GM18870 (cell line): Measurements from ENCODE around the gene ENDOU.

Source experiments
- ATAC-seq: cut with Tn5 transposase; IDR thresholded peaks from one replicate; pipeline ENCODE4 v1.9.1; 2021; ENCODE audit warnings: moderate library complexity; ENCODE audit not compliant: unreplicated experiment

Gene ENDOU

GRCh38 chr12:47757840-47758583 lies 32.7 kb upstream of the ENDOU start:
- no peak for ATAC-seq

DNA sequence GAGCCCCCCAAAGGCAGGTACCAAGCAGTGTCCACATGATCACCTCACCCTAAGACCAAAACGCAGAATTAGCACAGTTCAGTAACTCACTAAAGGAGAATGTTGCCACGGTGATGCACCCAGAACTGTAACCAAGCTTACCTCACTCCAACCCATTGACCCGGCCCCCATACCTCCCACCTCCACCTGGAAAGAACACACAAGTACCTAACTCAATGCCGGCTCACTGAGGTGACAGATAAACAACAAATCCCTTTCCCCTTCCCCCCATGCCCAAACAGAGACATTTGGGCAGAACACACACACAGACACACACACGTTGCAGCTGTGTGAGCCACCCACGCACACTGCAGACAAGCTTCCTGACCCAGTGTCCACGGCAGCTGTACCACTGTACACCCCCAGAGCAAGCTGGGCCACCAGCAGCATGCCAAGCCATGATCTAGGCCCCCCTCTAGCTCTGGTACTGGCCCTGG lies 32.1 kb upstream of the ENDOU start:
- no peak for ATAC-seq

- peak; percentile 82 for ATAC-seq
Observed at GRCh38 chr12:47755655-47756562, 30.6 kb upstream of the ENDOU start.

DNA sequence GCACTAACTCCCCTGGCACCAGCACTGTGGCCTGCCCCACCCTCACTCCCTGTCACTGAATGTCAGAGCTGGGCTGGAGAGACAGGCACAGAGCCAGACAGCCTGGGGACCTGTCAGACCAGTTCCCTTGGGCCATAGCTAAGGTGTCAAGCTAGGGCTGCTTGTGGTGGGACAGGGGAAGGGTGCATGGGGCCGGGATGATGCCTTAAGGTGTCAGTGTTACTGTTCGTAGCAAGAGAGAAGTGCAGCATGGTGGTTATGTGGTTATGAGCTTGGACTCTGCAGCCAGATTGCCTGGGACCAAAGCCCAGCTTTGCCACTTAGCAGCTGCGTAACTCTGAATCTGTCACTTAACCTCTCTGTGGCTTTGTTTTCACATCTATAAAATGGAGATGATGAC lies 29.6 kb upstream of the ENDOU start:
- ATAC-seq = no peak

GRCh38 chr12:47754126-47754525 lies 28.8 kb upstream of the ENDOU start:
- no peak for ATAC-seq

DNA sequence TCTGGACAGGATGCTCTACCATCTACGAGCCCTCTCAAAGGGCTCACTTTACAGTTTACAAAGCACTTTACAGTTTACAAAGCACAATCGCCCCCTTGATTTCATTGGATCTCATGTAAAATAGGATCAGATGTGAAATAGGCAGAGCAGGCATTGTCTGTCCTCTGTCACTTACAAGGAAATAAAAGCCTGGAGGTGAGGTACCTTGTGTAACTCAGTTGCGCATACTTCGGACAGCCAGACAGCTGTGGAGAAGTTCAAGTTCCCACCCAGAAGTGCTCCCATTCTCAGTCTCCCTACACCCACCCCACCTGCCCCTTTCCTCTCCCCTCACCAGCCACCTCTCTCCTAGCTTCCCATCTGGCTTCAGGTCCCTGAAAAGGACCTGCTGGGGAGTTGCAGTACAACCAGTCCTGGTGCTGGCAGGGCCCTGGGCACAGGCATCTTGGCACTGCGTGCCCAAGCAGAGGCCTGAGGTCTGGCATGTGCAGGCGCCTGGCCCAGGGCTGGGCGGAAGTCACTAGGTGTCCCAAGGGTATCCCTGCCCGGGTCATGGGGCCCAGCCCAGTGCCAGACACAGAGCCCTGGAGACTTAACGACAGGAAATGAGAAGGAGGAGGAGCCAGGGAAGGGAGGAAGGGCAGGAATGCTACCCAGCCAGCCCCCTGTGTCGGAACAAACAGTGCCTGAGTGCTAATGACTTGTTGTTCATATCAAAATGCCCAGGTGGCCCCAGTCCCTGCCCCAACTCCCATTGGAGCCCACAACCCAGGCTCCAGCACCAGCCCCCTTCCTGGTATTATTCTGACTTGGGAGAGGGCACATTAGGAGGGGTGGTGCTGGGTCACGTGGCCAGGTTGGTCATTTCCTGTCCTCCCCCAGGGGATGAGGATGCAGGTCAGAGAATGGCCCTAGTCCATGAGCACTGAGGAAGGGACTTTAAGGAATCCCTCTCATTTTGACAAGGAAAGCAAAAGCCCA lies 28.0 kb upstream of the ENDOU start:
- ATAC-seq = no peak

DNA sequence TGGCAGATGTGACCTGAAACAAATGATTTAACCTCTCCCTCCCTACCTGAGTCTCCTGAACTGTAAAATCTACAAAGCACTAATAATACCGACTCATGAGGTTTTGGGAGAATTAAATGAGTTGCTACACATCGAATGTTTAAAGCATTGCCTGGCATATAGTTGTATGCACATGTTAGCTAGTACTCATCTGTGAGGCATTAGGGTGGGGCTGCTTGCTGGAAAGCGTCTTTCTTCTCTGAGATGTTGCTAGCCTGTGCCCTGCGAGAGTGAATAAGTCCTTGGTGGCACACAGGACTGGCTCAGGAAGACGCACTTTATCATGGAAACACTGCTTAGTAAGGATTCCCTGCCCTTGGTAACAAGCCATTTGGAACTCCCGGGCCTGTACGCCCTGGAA lies 27.3 kb upstream of the ENDOU start:
- ATAC-seq = no peak

DNA sequence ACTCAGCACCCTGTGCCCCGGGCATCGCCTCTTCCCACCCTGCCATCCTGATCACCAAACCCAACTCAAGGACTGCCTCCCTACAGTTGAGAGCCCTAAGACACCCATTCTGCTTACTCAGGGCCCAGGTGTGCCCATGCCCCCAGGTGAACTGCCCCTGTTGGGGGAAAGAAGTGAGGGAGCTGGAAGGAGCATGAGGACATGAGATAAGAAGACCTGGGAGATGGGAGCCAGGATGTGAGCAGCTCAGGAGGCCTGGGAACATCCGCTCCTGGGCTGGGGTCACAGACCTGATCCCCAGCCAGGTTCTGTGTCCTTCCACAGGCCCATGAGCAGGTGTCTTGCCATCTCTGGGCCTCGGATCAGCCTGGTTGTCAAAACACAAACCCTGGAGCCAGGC lies 26.8 kb upstream of the ENDOU start:
- ATAC-seq = no peak

DNA sequence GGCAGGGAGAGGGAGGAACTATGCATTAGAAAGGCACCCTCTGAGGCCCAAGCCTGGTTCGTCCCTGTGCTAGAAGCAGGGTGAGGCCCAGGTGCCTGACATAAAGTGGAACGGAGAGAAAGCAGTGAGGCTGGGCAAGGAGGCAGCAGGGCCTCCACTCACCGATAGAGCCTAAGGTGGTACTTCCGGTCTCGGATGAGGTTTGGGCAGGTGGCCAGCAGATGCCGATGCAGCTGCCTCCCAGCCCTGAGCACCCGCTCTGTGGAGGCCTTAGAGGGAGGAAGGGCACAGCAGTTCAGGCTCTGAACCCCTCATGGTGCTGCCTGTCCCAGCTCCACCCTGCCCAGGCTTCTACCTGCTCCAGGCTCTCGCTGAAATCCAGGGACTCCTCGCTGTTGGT lies 26.3 kb upstream of the ENDOU start:
- no peak for ATAC-seq

DNA sequence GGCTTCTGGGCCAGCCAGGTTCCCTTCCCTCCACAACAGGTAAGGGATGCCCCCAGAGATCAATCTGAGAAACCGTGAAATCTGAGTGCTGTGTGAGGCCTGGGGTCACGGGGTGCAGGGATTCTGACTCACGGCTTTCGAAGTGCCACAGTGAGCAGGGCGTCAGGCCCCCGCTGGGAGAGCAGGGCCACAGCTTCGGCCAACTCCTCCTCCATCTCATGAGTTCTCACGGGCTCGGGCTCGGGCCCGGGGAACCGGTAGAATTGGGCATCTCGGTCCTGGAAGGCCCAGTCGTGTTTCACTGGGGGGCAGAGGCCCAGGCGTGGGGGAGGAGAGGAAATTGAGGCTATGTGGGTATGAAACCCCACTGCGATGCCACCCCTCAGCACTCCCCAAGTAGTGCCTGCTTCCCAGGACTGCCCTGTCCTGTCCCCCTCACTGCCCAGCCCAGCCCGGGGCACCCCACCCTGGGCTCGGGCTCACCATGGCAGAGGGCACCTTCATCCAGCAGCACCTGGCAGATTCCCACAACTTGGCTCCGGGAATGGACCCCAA lies 25.7 kb upstream of the ENDOU start:
- ATAC-seq = no peak

DNA sequence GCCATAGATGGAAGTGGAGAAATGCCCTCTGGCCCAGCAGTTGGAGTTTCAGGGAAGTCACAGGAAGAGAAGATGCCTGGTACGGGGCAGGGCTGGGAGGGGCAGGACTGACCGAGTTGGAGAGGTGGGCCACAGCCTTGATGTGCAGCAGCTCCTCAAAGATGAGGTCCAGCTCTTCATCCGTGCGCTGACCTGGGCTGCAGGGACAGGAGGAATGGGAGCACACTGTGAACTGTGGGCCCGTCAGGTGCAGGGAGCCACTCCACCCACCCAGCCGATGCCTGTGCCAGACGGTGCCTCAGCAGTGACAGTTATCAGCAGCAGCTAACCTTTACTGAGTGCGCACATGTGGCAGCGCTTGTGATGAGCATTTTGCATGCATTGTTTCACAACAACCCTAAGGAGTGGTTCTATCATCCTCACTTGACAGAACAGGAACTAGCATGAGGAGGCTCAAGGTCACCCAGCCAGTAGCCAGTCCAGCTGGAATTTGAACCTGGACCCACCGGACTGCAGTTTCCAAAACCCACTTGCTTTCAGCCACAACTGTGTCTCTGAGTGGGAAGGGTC lies 25.0 kb upstream of the ENDOU start:
- ATAC-seq = no peak

- ATAC-seq = no peak
Observed at GRCh38 chr12:47748899-47749298, 23.6 kb upstream of the ENDOU start.

DNA sequence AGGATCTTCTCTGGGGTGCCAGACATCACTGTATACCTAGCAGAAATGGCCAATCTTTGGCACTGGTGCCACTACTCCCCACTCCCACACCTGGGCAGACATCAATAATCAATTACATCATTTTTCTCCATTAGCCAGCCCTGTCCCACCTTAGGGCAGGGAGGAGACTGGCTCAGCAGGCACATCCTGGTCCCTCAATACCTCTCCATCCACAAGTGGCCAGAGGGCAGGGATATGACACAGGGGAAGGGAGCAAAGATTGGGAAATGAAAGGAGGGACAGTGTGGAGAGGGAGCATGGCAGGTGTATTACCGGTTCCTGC lies 23.2 kb upstream of the ENDOU start:
- no peak for ATAC-seq

GRCh38 chr12:47747596-47748506 lies 22.6 kb upstream of the ENDOU start:
- no peak for ATAC-seq

GRCh38 chr12:47747126-47747525 lies 21.8 kb upstream of the ENDOU start:
- ATAC-seq = no peak

DNA sequence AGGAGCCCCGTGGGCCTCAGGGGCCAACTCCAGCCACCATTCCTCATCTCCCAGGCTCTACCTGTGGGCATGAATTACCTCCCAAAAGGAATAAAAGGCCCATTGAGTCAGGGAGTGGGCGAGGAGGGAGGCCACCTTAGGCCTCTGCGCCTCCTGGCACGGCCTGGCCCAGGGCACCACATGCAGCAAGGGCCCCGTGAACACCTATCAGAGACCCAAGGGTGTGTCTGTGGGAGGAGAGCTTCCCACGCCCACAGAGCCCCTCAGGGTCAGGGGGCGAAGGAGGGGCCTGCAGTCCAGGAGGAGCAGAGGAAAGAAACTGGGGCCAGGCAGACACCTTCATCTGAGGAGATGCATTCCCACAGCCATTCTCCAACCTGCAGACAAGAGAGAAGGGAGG lies 21.2 kb upstream of the ENDOU start:
- no peak for ATAC-seq

DNA sequence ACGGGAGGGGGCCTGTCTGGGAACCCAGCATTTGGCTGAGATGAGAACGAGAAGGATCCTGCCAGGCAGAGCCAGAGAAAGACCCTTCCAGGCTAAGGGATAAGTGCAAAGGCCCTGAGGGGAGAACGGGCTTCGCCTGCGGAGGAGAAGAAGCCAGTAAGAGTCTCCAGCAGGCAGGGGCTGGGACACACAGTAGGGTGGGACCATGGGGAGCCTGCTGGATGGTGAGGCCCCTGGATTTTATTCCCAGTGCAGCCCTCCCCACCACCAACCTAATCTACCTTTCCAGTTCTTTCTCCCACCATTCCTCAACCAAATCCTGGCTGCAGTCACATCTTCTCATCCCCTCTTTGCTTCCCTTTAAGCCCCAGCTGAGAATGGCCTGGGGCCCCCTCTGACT lies 20.8 kb upstream of the ENDOU start:
- ATAC-seq = no peak

DNA sequence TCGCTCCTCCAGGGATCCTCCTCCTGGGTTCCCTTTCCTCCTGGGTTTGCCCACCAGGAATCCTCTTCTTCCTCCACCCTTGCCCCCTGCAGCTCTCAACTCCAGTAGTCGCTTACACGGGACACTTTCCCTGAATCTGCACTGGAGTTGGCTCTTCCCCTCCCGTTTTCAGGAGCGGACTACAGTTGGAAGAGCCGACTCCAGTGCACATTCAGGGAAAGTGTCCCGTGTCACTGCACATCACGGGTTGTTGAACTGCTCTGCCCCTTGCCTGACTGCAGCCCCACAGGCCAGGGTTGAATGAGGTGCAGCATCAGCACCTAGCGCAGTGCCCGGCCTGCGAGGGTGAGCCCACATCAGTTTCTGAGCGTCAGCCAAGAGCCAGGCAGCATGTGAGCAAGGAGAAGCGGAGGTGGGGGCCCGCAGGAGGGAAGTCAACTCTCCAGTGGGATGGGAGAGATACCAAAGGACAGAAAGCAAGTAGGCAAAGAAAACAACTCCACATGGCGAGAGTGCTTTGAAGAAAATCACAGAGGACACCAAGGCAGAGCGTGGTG lies 20.3 kb upstream of the ENDOU start:
- no peak for ATAC-seq

DNA sequence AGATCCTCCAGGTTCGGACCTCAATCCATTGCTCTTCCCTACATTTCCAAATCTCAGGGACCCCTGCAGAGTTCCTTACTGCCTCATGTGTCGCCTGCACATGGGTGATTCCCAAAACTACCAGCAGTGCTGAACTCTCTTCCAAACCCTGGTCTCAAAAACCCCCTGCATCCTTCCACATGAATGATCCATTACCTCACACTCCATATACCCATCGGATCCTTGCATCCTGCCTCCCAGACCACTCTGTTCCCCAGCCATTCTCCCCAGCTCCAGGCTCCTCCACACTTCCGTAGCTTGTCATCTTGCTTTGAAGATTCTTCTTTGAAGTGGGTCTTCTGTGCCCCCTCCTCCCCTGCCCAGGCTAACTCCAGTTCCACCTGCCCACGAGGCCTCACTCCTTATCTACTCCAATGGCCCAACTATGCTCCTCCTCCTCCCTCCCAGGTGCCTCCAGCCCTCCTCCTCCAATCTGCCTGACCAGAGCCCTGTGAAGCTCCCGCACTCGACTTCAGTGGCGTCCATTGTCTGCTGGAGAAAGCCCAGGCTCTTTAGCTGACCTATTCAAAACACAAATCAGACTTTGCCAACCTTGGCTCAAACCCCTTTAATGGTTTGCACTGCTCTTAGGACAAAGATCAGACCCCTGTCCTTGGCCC lies 19.6 kb upstream of the ENDOU start:
- no peak for ATAC-seq
